Motor neuron (in vitro differentiated cells): ENCODE data around the gene PLCB4. TPM values are rescaled to one million over a fixed set of nuclear protein-coding genes. Genes with fewer than 3 reads are reported as not detected.
A peak's percentile ranks its signal among the peaks of the same experiment; 100 is the strongest.

Experiments used
- ATAC-seq, 8 experiments: fragments of 200-7000 bp; cut with Tn5 transposase; replicated peaks in 6 of 8; 2 replicates each; pipeline ENCODE4 v1.8.0; 2021; ENCODE audit warnings: mild to moderate bottlenecking in 8 of 8, moderate library complexity in 8 of 8
- H3K27ac ChIP-seq, 2 donors: fragments of 250-450 bp; sonication (Bioruptor Pico); 2 replicates each; pipeline ENCODE4 v1.9.0; 2021; ENCODE audit warnings: antibody characterized with exemption in 2 of 2, mild to moderate bottlenecking in 2 of 2, moderate library complexity in 1 of 2
- H3K4me1 ChIP-seq, 2 donors: fragments of 250-450 bp; sonication (Bioruptor Pico); replicated peaks in 1 of 2; 2 replicates each; pipeline ENCODE4 v1.6.1; 2021; ENCODE audit warnings: antibody characterized with exemption in 2 of 2, mild to moderate bottlenecking in 2 of 2, moderate library complexity in 1 of 2
- H3K4me3 ChIP-seq, 5 donors: fragments of 250-450 bp; sonication (Bioruptor Pico); 2 replicates each; pipeline ENCODE4 v1.9.0; 2021; ENCODE audit warnings: antibody characterized with exemption in 5 of 5, mild to moderate bottlenecking in 5 of 5, moderate library complexity in 4 of 5
- WGBS, 10 experiments: fragments of 450-650 bp; shearing (Covaris generic); methylation state at CpG; one replicate each; pipeline ENCODE4 v1.0.0; 2022; 5-methylcytosine and 5-hydroxymethylcytosine counted together
- in situ Hi-C, 9 experiments: fragments of 400-800 bp; cut with MboI; loops; one replicate each; pipeline ENCODE4 v1.15.0; 2021; ENCODE audit warnings: low sequenced_read_pairs in 9 of 9, low pct_unique_long_range_greater_than_20kb in 2 of 9; ENCODE audit not compliant: unreplicated experiment in 9 of 9
- total RNA-seq, 8 experiments: library from RNA; unstranded; fragments of 300-600 nt; gene quantifications; 2 replicates each; pipeline versions ENCODE4 v1.2.3 to v1.2.4, GENCODE V29; 2022

Gene PLCB4
- total RNA-seq, 8 experiments from 2014 or later, result 4.4 to 27.2 (median 16.2) TPM

- no peak for ATAC-seq
- Histone ChIP-seq H3K4me3 (no peak overlapping the region), H3K4me1 (peaks cover 0 to 2% of the 10 kb centered on the region in 2 donors), H3K27ac (no peak overlapping the region)
- in situ Hi-C loops, result no loop called here
- WGBS, 10 experiments, result 43 to 100% (median 88%) methylated on average over 1 to 3 of the region's 4 CpGs; no CpG with 5 or more reads in 1 of the 10 experiments
These were observed 184.2 kb downstream of the PLCB4 start for GRCh38 chr20:9253006-9253539.

DNA sequence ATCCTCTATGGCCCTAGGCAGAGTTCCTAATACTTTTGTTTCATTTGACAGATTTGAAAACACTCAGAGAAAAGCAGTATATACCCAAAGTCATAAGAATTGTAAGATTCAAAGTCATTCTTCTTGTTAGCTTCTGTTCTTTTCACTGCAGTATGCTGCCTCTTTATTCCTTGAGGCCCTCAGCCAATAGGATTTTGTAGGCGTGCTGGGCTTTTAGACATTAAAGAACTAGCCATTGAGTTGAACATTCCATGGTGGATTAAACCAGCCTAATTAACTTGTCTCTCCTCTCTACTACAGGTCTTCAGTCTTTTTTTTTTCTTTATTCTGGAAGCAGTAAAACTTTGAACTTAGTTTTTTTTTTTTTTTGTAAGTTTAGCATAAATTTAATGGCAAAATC is 186.3 kb downstream of the PLCB4 start:
- no peak overlapping the region for H3K4me3 ChIP-seq
- 78 to 100% (median 100%) methylated on average over 1 of the region's 1 CpG; no CpG with 5 or more reads in 2 of the 10 experiments for WGBS, 10 experiments
- in situ Hi-C loops, result no loop called here

GRCh38 chr20:9256393-9256792 is 187.5 kb downstream of the PLCB4 start:
- H3K27ac ChIP-seq, result no peak overlapping the region
- 0 to 100% (median 91%) methylated on average over 1 to 3 of the region's 3 CpGs; no CpG with 5 or more reads in 3 of the 10 experiments for WGBS, 10 experiments
- peak in 1 of 8 experiments; percentile 74 for ATAC-seq
- in situ Hi-C loops, result no loop called here
- H3K4me1 ChIP-seq, result peaks cover 0 to 1% of the 10 kb centered on the region in 2 donors
- H3K4me3 ChIP-seq, result no peak overlapping the region

More for the DNA sequence above, 186.3 kb downstream of the PLCB4 start:
- Histone ChIP-seq H3K4me1 (no peaks in the 10 kb centered on the region), H3K27ac (no peak overlapping the region)
- no peak for ATAC-seq

DNA sequence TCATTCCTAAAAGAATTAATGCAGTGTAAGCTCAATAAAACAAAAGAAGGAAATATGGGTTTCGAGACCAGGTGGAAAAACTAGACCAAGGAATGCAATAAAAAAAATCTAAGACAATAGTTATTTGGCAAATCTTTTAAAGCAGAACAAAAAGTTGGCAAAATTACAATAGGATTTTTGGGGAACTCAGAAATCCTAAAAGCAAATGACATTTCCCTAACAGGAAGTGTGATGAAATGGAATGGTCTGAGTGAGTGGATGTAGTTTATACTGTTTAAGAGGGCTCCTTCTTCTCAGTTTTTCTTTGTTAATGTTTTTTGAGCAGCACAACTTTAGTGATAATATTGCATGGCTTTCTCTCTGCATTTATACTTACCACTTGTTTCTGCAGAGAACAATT is 190.0 kb downstream of the PLCB4 start:
- in situ Hi-C loops, result no loop called here
- WGBS, 10 experiments, result 75 to 100% (median 95%) methylated on average over 1 of the region's 1 CpG; no CpG with 5 or more reads in 1 of the 10 experiments
- no peak for ATAC-seq
- no peak overlapping the region for H3K4me3 ChIP-seq
- no peak overlapping the region for H3K27ac ChIP-seq
- peaks cover 0 to 4% of the 10 kb centered on the region in 2 donors for H3K4me1 ChIP-seq

DNA sequence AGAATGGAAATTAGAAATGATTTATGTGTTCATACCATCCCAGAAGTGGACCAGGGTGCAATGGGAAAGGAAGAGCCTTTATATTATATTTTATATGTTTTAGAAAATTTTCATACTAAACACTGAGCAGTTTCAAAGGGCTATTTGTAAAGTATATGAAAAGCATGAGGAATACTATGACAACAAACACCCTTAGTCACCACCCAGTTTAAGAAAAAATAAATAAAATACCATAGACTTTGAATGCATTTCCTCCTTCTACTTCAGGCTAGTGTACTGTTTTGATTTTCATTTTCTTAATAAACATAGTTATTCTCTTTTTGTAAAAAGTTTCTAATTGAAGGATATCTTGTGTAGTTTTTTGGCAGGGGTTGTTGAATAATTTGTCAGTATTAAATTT is 191.1 kb downstream of the PLCB4 start:
- Histone ChIP-seq H3K4me3 (no peak overlapping the region), H3K4me1 (peaks cover 0 to 4% of the 10 kb centered on the region in 2 donors), H3K27ac (no peak overlapping the region)
- in situ Hi-C loops, result no loop called here
- ATAC-seq, result peak in 1 of 8 experiments; percentile 25

- in situ Hi-C loops, result no loop called here
- no peak overlapping the region for H3K27ac ChIP-seq
- WGBS, 10 experiments, result 78 to 100% (median 93%) methylated on average over 1 to 2 of the region's 2 CpGs
These were observed 192.9 kb downstream of the PLCB4 start for GRCh38 chr20:9261781-9262180.

DNA sequence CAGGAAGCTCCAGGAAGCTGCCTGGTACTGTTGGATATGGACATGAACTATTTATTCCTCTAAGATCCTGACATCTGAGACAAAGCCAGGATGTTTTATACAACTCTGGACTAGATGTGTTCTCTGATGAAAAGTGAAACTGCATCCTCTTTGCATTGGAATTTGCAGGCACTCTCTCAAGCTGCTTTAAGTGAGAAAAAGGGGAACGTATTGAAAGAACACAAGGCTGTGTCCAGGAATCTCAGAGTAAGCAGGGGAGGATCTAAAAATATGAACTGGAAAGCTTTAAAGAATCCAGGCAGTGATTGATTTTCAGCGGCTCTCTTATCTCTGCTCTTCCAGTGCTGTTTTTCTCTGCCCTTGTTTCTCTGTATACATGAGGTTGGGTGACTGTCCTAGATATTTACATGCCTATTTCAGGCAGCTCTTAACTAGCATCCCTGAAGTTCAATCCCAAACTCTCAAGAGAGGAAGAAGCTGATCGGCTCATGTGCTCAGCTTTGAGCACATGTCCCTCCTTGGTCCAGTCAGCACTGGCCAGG is 193.8 kb downstream of the PLCB4 start:
- Histone ChIP-seq H3K27ac (no peak overlapping the region), H3K4me3 (no peak overlapping the region), H3K4me1 (peaks cover 0 to 4% of the 10 kb centered on the region in 2 donors)
- ATAC-seq, result peak in 3 of 8 experiments; percentile 41 to 67 (median 57)
- in situ Hi-C loops, result no loop called here
- WGBS, 10 experiments, result 0 to 100% (median 74%) methylated on average over 1 to 3 of the region's 3 CpGs; no CpG with 5 or more reads in 2 of the 10 experiments

More at GRCh38 chr20:9261781-9262180, 192.9 kb downstream of the PLCB4 start:
- Histone ChIP-seq H3K4me1 (peaks cover 0 to 4% of the 10 kb centered on the region in 2 donors), H3K4me3 (no peak overlapping the region)
- ATAC-seq, result no peak

DNA sequence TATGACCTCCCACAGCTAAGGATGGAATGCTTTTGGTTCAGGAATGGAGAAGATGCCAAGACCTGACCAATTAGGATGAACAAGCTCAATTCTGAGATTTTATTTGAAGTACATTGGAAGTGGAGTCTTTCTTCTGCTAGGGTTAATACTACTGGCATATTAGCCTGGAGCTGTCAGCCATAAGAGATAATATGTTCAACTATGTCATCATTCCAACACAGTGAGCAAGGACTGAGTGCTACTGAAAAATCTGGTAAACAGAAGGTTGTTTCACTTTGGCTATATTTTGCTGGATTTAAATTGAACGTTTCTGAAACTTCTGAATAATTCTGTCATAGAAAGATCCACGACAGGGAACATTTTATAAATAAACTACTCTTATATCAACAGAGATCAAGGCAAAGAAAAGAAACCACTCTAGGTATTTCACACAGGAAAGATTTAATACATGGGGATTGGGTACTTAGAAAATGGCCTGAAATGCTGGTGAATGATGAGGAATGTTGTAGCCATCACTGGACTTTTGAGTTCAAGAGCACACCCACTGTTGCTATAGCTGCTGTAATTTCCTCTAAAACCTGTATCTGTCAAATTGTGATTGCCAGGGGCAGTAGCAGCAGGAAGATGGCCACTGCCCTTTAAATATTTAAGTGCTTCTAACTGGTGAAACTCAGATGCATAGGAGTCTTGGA is 200.5 kb downstream of the PLCB4 start:
- in situ Hi-C loops, result no loop called here
- H3K4me1 ChIP-seq, result peaks cover 0 to 8% of the 10 kb centered on the region in 2 donors
- peak in 2 of 8 experiments; percentile 31 to 41 for ATAC-seq
- no peak overlapping the region for H3K4me3 ChIP-seq
- 0 to 88% (median 72%) methylated on average over 1 to 2 of the region's 2 CpGs for WGBS, 10 experiments
- no peak overlapping the region for H3K27ac ChIP-seq

GRCh38 chr20:9270831-9271230 is 201.9 kb downstream of the PLCB4 start:
- no peak overlapping the region for H3K27ac ChIP-seq
- H3K4me1 ChIP-seq, result peaks cover 0 to 8% of the 10 kb centered on the region in 2 donors
- H3K4me3 ChIP-seq, result no peak overlapping the region
- ATAC-seq, result peak in 2 of 8 experiments; percentile 76 to 79
- in situ Hi-C loops, result no loop called here

- 85 to 100% (median 94%) methylated on average over 2 to 4 of the region's 4 CpGs; no CpG with 5 or more reads in 2 of the 10 experiments for WGBS, 10 experiments
- Histone ChIP-seq H3K4me1 (peaks cover 0 to 12% of the 10 kb centered on the region in 2 donors), H3K4me3 (no peak overlapping the region), H3K27ac (no peak overlapping the region)
- peak in 1 of 8 experiments; percentile 83 for ATAC-seq
- in situ Hi-C loops, result no loop called here
These were observed 208.1 kb downstream of the PLCB4 start for GRCh38 chr20:9276966-9277468.

- no peak overlapping the region for H3K27ac ChIP-seq
- in situ Hi-C loops, result no loop called here
- ATAC-seq, result peak in 2 of 8 experiments; percentile 55 to 79
- 0 to 100% (median 72%) methylated on average over 1 to 2 of the region's 2 CpGs; no CpG with 5 or more reads in 3 of the 10 experiments for WGBS, 10 experiments
- no peak overlapping the region for H3K4me3 ChIP-seq
- peaks cover 0 to 4% of the 10 kb centered on the region in 2 donors for H3K4me1 ChIP-seq
These were observed 211.1 kb downstream of the PLCB4 start for GRCh38 chr20:9279918-9280401.

- 0 to 100% (median 90%) methylated on average over 2 to 5 of the region's 5 CpGs for WGBS, 10 experiments
These were observed 211.8 kb downstream of the PLCB4 start for GRCh38 chr20:9280666-9281065.

DNA sequence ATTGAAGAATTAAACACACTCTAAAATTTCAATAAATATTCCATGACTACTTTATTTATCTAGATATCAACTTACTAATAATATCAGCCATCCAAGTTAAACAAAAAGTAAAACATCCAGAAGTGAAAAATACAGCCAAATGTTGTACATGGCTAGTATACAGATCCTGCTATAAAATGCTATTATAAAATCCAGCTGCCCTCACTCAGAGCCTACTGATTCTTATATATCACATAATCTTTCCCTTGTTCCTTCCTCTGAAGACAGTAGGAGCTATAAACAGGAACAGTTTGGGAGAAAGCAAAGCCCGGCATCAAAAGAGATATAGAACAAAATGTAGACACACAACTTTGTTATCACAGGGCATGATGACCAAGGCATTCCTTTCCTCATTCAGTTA is 212.9 kb downstream of the PLCB4 start:
- peaks cover 0 to 4% of the 10 kb centered on the region in 2 donors for H3K4me1 ChIP-seq
- 50 to 100% (median 86%) methylated on average over 1 of the region's 1 CpG; no CpG with 5 or more reads in 1 of the 10 experiments for WGBS, 10 experiments
- no peak for ATAC-seq
- H3K27ac ChIP-seq, result no peak overlapping the region
- in situ Hi-C loops, result no loop called here
- no peak overlapping the region for H3K4me3 ChIP-seq

More at GRCh38 chr20:9280666-9281065, 211.8 kb downstream of the PLCB4 start:
- in situ Hi-C loops, result no loop called here
- Histone ChIP-seq H3K27ac (no peak overlapping the region), H3K4me3 (no peak overlapping the region), H3K4me1 (peaks cover 0 to 4% of the 10 kb centered on the region in 2 donors)
- peak in 3 of 8 experiments; percentile 46 to 75 (median 54) for ATAC-seq
